GM18868 (cell line): ENCODE measurements around the gene MTERF4.

ENCODE experiments used
- ATAC-seq: cut with Tn5 transposase; IDR thresholded peaks from one replicate; pipeline ENCODE4 v1.9.1; 2021; ENCODE audit warnings: mild to moderate bottlenecking, moderate library complexity; ENCODE audit not compliant: unreplicated experiment

The MTERF4 gene

GRCh38 chr2:241071677-241072111 lies 30.4 kb downstream of the MTERF4 start:
- no peak for ATAC-seq

GRCh38 chr2:241070811-241071676 lies 31.0 kb downstream of the MTERF4 start:
- ATAC-seq, result no peak

GRCh38 chr2:241070361-241070760 lies 31.7 kb downstream of the MTERF4 start:
- ATAC-seq, result no peak

GRCh38 chr2:241069821-241070281 lies 32.2 kb downstream of the MTERF4 start:
- ATAC-seq, result no peak

GRCh38 chr2:241068942-241069810 lies 32.9 kb downstream of the MTERF4 start:
- ATAC-seq, result no peak

- no peak for ATAC-seq
These were observed 33.7 kb downstream of the MTERF4 start for GRCh38 chr2:241068136-241068941.

GRCh38 chr2:241067501-241068135 lies 34.5 kb downstream of the MTERF4 start:
- ATAC-seq, result no peak

GRCh38 chr2:241066893-241067341 lies 35.2 kb downstream of the MTERF4 start:
- no peak for ATAC-seq

GRCh38 chr2:241066171-241066892 lies 35.8 kb downstream of the MTERF4 start:
- ATAC-seq, result no peak

GRCh38 chr2:241065355-241065803 lies 36.7 kb downstream of the MTERF4 start:
- ATAC-seq, result no peak

GRCh38 chr2:241064802-241065354 lies 37.2 kb downstream of the MTERF4 start:
- ATAC-seq, result no peak

GRCh38 chr2:241064008-241064801 lies 37.9 kb downstream of the MTERF4 start:
- ATAC-seq, result no peak

GRCh38 chr2:241063587-241063986 lies 38.5 kb downstream of the MTERF4 start:
- ATAC-seq, result no peak

- ATAC-seq, result no peak
These were observed 39.0 kb downstream of the MTERF4 start for GRCh38 chr2:241063093-241063551.

GRCh38 chr2:241062389-241063092 lies 39.5 kb downstream of the MTERF4 start:
- no peak for ATAC-seq

- ATAC-seq, result no peak
These were observed 40.8 kb downstream of the MTERF4 start for GRCh38 chr2:241061275-241061674.

- no peak for ATAC-seq
These were observed 48.4 kb downstream of the MTERF4 start for GRCh38 chr2:241053576-241054251.
